Heart left ventricle (tissue), 16 donors: ENCODE data around the gene DROSHA. TPM values are rescaled to one million over a fixed set of nuclear protein-coding genes. Genes with fewer than 3 reads are reported as not detected.
"Not testable (repeated sequence)": the region's sequence is repeated elsewhere in the genome, so short reads cannot be mapped to it uniquely, and the experiment has no call there.

ENCODE experiments used
- ATAC-seq, 4 donors: fragments of 200-7000 bp; cut with Tn5 transposase; one replicate each; pipeline ENCODE4 v1.9.1; 2020 to 2022; ENCODE audit warnings: moderate library complexity in 4 of 4, mild to moderate bottlenecking in 3 of 4, moderate number of reproducible peaks in 1 of 4
- DNase-seq, 5 donors: peaks; one replicate each; pipeline ENCODE4 v3.0.0-alpha.2; 2020
- H3K27ac ChIP-seq, 12 donors: fragments of 200-600 bp; sonication (generic) in 4 of 12; one replicate each; pipeline versions ENCODE4 v1.5.0 to v1.8.0; 2016 to 2022; ENCODE audit warnings: mild to moderate bottlenecking in 2 of 12
- H3K27me3 ChIP-seq, 9 donors: fragments of 200-600 bp; sonication (generic) in 2 of 9; one replicate each; pipeline versions ENCODE4 v1.5.1 to v1.8.0; 2016 to 2022; ENCODE audit warnings: mild to moderate bottlenecking in 3 of 9
- H3K36me3 ChIP-seq, 9 donors: fragments of 200-600 bp; sonication (generic) in 2 of 9; one replicate each; pipeline versions ENCODE4 v1.5.0 to v1.8.0; 2018 to 2022; ENCODE audit warnings: mild to moderate bottlenecking in 2 of 9
- H3K4me1 ChIP-seq, 12 donors: fragments of 200-600 bp; sonication (generic) in 4 of 12; one replicate each; pipeline versions ENCODE4 v1.5.0 to v1.8.0; 2016 to 2022; ENCODE audit warnings: mild to moderate bottlenecking in 3 of 12
- H3K4me3 ChIP-seq, 12 donors: fragments of 200-600 bp; sonication (generic) in 4 of 12; one replicate each; pipeline versions ENCODE4 v1.5.0 to v1.8.0; 2017 to 2022; ENCODE audit warnings: mild to moderate bottlenecking in 9 of 12, moderate library complexity in 4 of 12
- H3K9me3 ChIP-seq, 12 donors: fragments of 200-600 bp; sonication (generic) in 4 of 12; one replicate each; pipeline versions ENCODE4 v1.5.0 to v1.8.0; 2016 to 2022; ENCODE audit warnings: mild to moderate bottlenecking in 1 of 12
- CTCF ChIP-seq, 12 donors: fragments of 200-600 bp; sonication (generic) in 4 of 12; IDR thresholded peaks; one replicate each; pipeline versions ENCODE4 v1.5.0 to v1.8.0; 2018 to 2022; ENCODE audit warnings: antibody characterized with exemption in 12 of 12, mild to moderate bottlenecking in 5 of 12
- POLR2A ChIP-seq, 2 donors: fragments of 450-650 bp; IDR thresholded peaks; one replicate each; pipeline ENCODE4 v1.6.1; 2017; ENCODE audit warnings: antibody characterized with exemption in 2 of 2, mild to moderate bottlenecking in 2 of 2, moderate library complexity in 2 of 2
- WGBS, 4 donors: extraction: QIAGEN DNeasy Blood & Tissue Kit in 2 of 4; methylation state at CpG; one replicate each; pipeline versions ENCODE4 v1.1.5 to v1.1.7; 2013 to 2018; 5-methylcytosine and 5-hydroxymethylcytosine counted together
- intact Hi-C, 10 donors: fragments of 100-400 bp; cut with DNase I; formaldehyde crosslinking; loops; one replicate each; pipeline versions ENCODE4 v1.11.1 to v1.14.2; 2022
- polyA plus RNA-seq, 2 donors: library from polyadenylated mRNA; stranded (reverse); fragments of 200-250 nt; gene quantifications; one replicate each; pipeline ENCODE4 v1.2.3, GENCODE V29; 2013
- total RNA-seq, 9 donors: library from RNA; depleted of rRNA in 2 of 9; stranded (reverse); fragments of >200 nt in 2 of 9; fragmentation: NEBNext Ultra II Directional in 3 of 9; extraction: Animal tissue kit (Norgen Biotek cat#: 25700) in 3 of 9; gene quantifications; one replicate each; pipeline versions ENCODE4 v1.1.0 to v1.2.4, GENCODE V29; 2016 to 2023
- donor health status: ischemic (EF 13 %, LVEDD 7.1; RV severe dilation, severe dysfunction).
- donor health status: healthy with polysubstance abuse.
- donor health status: DM: no; HTN: yes; CAD: no.
- donor health status: DM: no; HTN: no; CAD: no.
- donor health status: ischemic (EF 25% LVEDD 6.9; RV normal size, moderate dysfunction).
- donor health status: ischemic (EF 25% LVEDD 5.7; RV mildly dilated, moderate dysfunction).
- donor health status: healthy.
- donor health status: DM: yes; HTN: yes; CAD: no.
- donor health status: ischemic (EF 35%, LVEDD 5.7; RV mildly dilated, moderate dysfunction).
- donor health status: nonischemic (EF 11% LVEDD 7.7; RV severe dilation, severe dysfunction).
- donor health status: DM: yes; HTN: yes; CAD: no.
- donor health status: PGD.
- donor health status: ischemic (EF 29% LVEDD 5.4; RV normal size, mild dysfunction).
- donor health status: nonischemic (EF 23%, LVEDD 6.1; RV moderate dilation, normal function).

Gene DROSHA
- total and polyA plus RNA-seq, 11 donors, result 19.3 to 55.6 (median 33.2) TPM

GRCh38 chr5:31574772-31575171 lies 42.9 kb upstream of the DROSHA start:
- H3K36me3 ChIP-seq, result no peaks in the 10 kb centered on the region
- no peak overlapping the region for H3K27ac ChIP-seq
- intact Hi-C loops, result no loop called here
- 85 to 87% (median 86%) methylated on average over 4 of the region's 4 CpGs for WGBS, 4 donors
- ATAC-seq (no peak), DNase-seq (no peak)
- no peaks in the 10 kb centered on the region for H3K4me1 ChIP-seq
- no peak overlapping the region for H3K4me3 ChIP-seq
- H3K9me3 ChIP-seq, result no peaks in the 10 kb centered on the region
- H3K27me3 ChIP-seq, result no peaks in the 10 kb centered on the region
- TF ChIP-seq POLR2A (IDR thresholded peaks at IDR 0.05) (no peak), CTCF (IDR thresholded peaks at IDR 0.05) (no peak)

- TF ChIP-seq POLR2A (IDR thresholded peaks at IDR 0.05), result no peak
- TF ChIP-seq CTCF (IDR thresholded peaks at IDR 0.05), result no peak
- Histone ChIP-seq H3K27ac (no peak overlapping the region), H3K4me3 (no peak overlapping the region), H3K9me3 (no peaks in the 10 kb centered on the region), H3K36me3 (no peaks in the 10 kb centered on the region), H3K4me1 (no peaks in the 10 kb centered on the region), H3K27me3 (no peaks in the 10 kb centered on the region)
- WGBS, 4 donors, result 93 to 95% (median 95%) methylated on average over 10 of the region's 10 CpGs
- DNase-seq (no peak), ATAC-seq (no peak)
- intact Hi-C loops, result no loop called here
Measured at GRCh38 chr5:31573494-31574142, 41.7 kb upstream of the DROSHA start.

GRCh38 chr5:31569068-31569467 lies 37.2 kb upstream of the DROSHA start:
- no peak overlapping the region for H3K27ac ChIP-seq
- H3K36me3 ChIP-seq, result no peaks in the 10 kb centered on the region
- H3K4me3 ChIP-seq, result no peak overlapping the region
- ATAC-seq (no peak), DNase-seq (no peak)
- H3K27me3 ChIP-seq, result no peaks in the 10 kb centered on the region
- TF ChIP-seq CTCF (IDR thresholded peaks at IDR 0.05) (no peak), POLR2A (IDR thresholded peaks at IDR 0.05) (no peak)
- H3K4me1 ChIP-seq, result no peaks in the 10 kb centered on the region
- no peaks in the 10 kb centered on the region for H3K9me3 ChIP-seq
- intact Hi-C loops, result no loop called here

- no peaks in the 10 kb centered on the region for H3K27me3 ChIP-seq
- no peak overlapping the region for H3K27ac ChIP-seq
- intact Hi-C loops, result no loop called here
- DNase-seq, result no peak
- no peak overlapping the region for H3K4me3 ChIP-seq
- H3K9me3 ChIP-seq, result no peaks in the 10 kb centered on the region
- ATAC-seq, result no peak
- TF ChIP-seq CTCF (IDR thresholded peaks at IDR 0.05) (no peak), POLR2A (IDR thresholded peaks at IDR 0.05) (no peak)
- WGBS, 4 donors, result 94 to 99% (median 97%) methylated on average over 1 of the region's 1 CpG
- H3K4me1 ChIP-seq, result peaks cover 0 to 3% (median 0%) of the 10 kb centered on the region in 12 donors
- H3K36me3 ChIP-seq, result no peaks in the 10 kb centered on the region
Measured at GRCh38 chr5:31568302-31568835, 36.5 kb upstream of the DROSHA start.

GRCh38 chr5:31566362-31566761 lies 34.5 kb upstream of the DROSHA start:
- H3K4me3 ChIP-seq, ATAC-seq, intact Hi-C loops, H3K9me3 ChIP-seq, H3K36me3 ChIP-seq, H3K27me3 ChIP-seq, H3K27ac ChIP-seq, DNase-seq: not testable (repeated sequence)
- H3K4me1 ChIP-seq, result peaks cover 0 to 18% (median 2%) of the 10 kb centered on the region in 12 donors
- 91 to 96% (median 92%) methylated on average over 3 of the region's 3 CpGs for WGBS, 4 donors
